GM19351 (cell line): ENCODE results near the gene VEGFA.

Experiments used
- ATAC-seq: cut with Tn5 transposase; IDR thresholded peaks from one replicate; pipeline ENCODE4 v1.9.1; 2021; ENCODE audit warnings: mild to moderate bottlenecking, moderate library complexity; ENCODE audit not compliant: unreplicated experiment

VEGFA gene

GRCh38 chr6:43782764-43783513, 12.9 kb downstream of the VEGFA start:
- no peak for ATAC-seq

DNA sequence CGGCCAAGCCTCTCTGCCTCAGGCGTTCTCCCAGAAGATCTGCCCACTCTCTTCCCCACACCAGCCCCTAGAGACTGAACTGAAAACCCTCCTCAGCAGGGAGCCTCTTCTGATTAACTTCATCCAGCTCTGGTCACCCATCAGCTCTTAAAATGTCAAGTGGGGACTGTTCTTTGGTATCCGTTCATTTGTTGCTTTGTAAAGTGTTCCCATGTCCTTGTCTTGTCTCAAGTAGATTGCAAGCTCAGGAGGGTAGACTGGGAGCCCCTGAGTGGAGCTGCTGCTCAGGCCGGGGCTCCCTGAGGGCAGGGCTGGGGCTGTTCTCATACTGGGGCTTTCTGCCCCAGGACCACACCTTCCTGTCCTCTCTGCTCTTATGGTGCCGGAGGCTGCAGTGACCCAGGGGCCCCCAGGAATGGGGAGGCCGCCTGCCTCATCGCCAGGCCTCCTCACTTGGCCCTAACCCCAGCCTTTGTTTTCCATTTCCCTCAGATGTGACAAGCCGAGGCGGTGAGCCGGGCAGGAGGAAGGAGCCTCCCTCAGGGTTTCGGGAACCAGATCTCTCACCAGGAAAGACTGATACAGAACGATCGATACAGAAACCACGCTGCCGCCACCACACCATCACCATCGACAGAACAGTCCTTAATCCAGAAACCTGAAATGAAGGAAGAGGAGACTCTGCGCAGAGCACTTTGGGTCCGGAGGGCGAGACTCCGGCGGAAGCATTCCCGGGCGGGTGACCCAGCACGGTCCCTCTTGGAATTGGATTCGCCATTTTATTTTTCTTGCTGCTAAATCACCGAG, 14.2 kb downstream of the VEGFA start:
- ATAC-seq: no peak

DNA sequence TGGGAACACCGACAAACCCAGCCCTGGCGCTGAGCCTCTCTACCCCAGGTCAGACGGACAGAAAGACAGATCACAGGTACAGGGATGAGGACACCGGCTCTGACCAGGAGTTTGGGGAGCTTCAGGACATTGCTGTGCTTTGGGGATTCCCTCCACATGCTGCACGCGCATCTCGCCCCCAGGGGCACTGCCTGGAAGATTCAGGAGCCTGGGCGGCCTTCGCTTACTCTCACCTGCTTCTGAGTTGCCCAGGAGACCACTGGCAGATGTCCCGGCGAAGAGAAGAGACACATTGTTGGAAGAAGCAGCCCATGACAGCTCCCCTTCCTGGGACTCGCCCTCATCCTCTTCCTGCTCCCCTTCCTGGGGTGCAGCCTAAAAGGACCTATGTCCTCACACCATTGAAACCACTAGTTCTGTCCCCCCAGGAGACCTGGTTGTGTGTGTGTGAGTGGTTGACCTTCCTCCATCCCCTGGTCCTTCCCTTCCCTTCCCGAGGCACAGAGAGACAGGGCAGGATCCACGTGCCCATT, 15.3 kb downstream of the VEGFA start:
- ATAC-seq: no peak

GRCh38 chr6:43785904-43786303, 15.9 kb downstream of the VEGFA start:
- no peak for ATAC-seq

- ATAC-seq: no peak
Measured at GRCh38 chr6:43786664-43787329, 16.8 kb downstream of the VEGFA start.

DNA sequence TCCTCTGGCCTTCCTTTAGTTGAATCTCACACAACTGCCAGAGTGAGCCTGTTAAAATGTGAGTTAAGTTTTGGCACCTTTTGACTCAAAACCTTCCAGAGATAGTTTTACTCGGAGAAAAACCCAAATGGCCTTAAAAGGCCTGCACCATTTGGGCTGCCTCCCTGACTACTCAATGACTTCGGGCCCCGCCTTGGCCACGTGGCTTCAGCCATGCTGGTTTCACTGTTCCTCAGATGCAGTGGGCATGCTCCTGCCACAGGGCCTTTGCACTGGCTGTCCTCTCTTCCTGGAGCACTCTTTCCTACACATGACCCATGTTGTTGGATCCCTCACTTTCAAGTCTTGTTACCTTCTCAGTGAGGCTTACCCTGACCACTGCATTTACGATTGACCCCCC, 18.3 kb downstream of the VEGFA start:
- ATAC-seq: no peak

- no peak for ATAC-seq
Measured at GRCh38 chr6:43789447-43789846, 19.4 kb downstream of the VEGFA start.

GRCh38 chr6:43790031-43790430, 20.0 kb downstream of the VEGFA start:
- ATAC-seq: no peak

DNA sequence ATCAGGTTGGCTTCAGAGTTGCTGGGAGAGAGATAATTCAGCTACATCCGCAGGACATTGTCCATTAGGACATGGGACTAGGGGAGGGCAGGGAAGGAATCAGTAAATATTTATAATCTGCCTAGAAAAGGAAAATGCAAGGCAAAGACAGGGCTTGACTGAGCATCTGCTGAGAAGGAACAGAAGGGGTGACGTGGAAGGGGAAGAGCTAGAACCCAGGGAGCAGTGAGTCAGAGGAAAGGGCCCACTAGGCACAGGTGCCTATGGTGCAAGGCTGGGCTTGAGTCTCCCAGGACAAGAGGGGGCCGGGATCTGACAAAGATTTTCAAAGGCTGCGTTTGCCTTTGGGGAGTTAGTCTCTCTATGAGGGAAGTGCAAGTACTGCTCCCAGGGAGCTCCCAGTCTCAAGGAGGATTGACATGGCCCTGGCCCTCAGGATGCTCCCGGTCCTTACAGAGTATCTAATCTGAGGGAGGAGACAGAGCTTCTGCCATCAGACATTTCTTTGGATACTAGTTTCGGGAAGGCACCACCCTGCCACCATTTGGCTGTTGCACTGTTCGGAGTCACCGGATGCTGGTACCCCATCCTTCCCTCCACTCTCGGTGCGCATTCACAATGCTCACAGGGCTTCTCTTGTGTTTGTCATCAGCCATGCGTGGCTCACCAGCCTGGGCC, 21.9 kb downstream of the VEGFA start:
- ATAC-seq: no peak

GRCh38 chr6:43793154-43793874, 23.3 kb downstream of the VEGFA start:
- ATAC-seq: no peak

DNA sequence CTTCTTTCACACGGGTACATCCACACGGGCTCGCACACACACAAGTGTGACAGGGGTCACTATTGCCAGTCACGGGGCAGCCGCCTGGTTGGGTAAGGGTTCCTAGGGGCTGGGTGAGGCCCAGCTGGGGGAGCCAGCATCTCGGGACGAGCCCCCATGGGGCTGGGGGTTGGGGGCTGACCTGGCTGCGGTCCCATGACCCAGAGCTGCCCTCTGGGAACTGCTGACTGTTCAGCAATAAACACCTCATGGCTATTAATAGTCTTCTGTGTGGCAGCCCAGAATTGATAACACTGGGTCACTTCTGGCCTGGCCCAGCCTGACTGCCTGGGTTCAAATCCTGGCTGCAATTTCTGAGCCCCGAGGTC, 23.8 kb downstream of the VEGFA start:
- no peak for ATAC-seq

GRCh38 chr6:43795421-43795820, 25.4 kb downstream of the VEGFA start:
- ATAC-seq: no peak

DNA sequence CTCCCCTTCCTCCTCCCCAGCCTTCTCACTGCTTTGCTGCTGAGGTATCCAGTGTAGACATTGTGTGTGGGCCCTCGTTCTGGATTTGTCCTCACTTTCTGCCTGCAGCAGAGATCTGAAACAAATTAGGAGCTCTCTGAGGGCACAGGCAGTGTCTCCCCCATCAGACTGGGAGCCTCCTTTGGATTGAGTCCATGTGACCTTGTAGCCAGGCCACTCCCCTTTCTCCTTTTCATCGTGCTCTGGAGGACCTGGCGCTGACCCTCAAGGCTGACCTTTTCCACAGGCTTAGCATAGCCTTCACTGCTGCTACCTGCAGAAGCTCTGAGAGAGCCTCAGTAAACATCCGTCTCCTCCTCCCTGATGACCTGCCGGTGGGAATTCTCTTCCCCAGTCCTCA, 26.2 kb downstream of the VEGFA start:
- ATAC-seq: no peak

- no peak for ATAC-seq
Measured at GRCh38 chr6:43796903-43797890, 27.2 kb downstream of the VEGFA start.

GRCh38 chr6:43797919-43798318, 27.9 kb downstream of the VEGFA start:
- ATAC-seq: no peak

- ATAC-seq: no peak
Measured at GRCh38 chr6:43798688-43799444, 28.9 kb downstream of the VEGFA start.

GRCh38 chr6:43799551-43800297, 29.7 kb downstream of the VEGFA start:
- ATAC-seq: no peak

GRCh38 chr6:43800298-43800623, 30.2 kb downstream of the VEGFA start:
- no peak for ATAC-seq
